Head of caudate nucleus (tissue), 42 donors: Measurements from ENCODE around the gene PPP1R13B.
"Not testable (repeated sequence)": the region's sequence is repeated elsewhere in the genome, so short reads cannot be mapped to it uniquely, and the experiment has no call there.

Experiments used
- DNase-seq, 42 donors: peaks; one replicate each; pipeline versions ENCODE4 v3.0.0 to v3.0.0-alpha.2; 2020 to 2021; ENCODE audit warnings: mixed read lengths in 7 of 42
- intact Hi-C: fragments of 100-400 bp; cut with DNase I; formaldehyde crosslinking; loops from one replicate; pipeline ENCODE4 v1.15.0; 2022

PPP1R13B gene

DNA sequence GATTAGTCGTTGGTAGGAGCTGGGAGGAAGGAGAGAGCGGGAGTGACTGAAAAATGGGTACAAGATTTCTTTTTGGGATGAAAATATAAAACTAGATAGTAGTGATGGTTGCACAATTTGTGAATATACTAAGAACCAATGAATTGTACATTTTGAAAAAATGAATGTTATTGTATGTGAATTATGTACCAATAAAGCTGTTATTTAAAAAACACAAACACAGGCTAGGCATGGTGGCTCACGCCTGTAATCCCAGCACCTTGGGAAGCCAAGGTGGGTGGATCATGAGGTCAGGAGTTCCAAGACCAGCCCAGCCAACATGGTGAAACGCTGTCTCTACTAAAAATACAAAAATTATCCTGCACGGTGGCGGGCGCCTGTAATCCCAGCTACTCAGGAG lies 32.1 kb downstream of the PPP1R13B start:
- DNase-seq: no peak
- intact Hi-C loops: no loop called here

DNA sequence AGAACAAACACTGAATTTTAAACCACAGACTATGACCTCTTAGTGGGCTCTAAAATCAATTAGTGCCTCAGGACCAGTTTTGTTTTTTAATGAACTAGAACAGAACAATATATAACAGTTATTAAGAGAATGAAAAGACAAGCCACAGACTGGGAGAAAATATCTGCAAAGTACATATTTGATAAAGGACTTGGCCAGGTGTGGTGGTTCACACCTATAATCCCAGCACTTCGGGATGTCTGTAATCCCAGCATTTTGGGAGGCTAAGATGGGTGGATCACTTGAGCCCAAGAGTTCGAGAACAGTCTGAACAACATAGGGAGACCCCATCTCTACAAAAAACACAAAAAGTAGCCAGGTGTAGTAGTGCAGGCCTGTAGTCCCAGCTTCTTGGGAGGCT lies 36.2 kb downstream of the PPP1R13B start:
- intact Hi-C loops: no loop called here

GRCh38 chr14:103808403-103809001 lies 38.9 kb downstream of the PPP1R13B start:
- intact Hi-C loops: no loop called here
- DNase-seq: peak; percentile 13 to 89 (median 69)

More for the DNA sequence above, 36.2 kb downstream of the PPP1R13B start:
- DNase-seq: peak in 1 of 42 donors; percentile 22

DNA sequence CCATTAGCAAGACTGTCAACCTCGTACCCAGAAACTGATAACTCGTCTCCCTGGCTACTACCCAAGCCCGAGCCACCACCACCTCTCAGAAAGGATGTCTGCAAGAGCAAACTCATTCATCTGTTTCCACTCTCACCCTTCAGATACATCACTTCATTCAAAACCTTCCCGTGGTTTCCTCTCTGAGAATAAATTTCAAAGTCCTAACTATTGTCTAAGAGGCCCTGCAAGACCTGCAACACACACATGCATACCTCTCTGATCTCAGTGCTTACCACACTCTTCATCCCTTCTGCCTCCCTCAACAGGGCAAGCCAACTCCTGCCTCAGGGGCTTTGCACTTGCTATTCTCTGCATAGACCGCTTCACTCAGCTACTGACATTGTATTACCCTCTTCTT lies 40.6 kb downstream of the PPP1R13B start:
- no peak for DNase-seq
- intact Hi-C loops: no loop called here

DNA sequence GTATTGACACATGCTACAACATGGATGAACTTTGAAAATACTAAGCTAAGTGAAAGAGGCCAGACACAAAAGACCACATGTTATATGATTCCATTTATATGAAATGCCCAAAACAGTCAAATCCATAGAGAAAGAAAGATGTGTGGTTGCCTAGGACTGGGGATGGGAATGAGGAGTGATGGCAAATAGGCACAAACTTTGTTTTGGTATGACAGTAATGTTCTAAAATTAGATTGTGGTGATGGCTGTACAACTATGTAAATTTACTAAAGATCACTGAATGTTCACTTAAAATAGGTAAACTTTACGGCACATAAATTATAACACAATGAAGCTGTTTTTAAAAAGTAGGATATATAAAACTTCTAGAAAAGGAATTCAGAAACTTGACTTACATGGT lies 41.7 kb downstream of the PPP1R13B start:
- intact Hi-C loops: no loop called here
- no peak for DNase-seq

- intact Hi-C loops: no loop called here
These were observed 43.7 kb downstream of the PPP1R13B start for GRCh38 chr14:103803661-103804060.

GRCh38 chr14:103802356-103802755 lies 45.0 kb downstream of the PPP1R13B start:
- intact Hi-C loops: no loop called here
- DNase-seq: peak in 31 of 42 donors; percentile 9 to 85 (median 46)

More at GRCh38 chr14:103803661-103804060, 43.7 kb downstream of the PPP1R13B start:
- no peak for DNase-seq

- peak in 5 of 42 donors; percentile 6 to 46 (median 27) for DNase-seq
- intact Hi-C loops: no loop called here
These were observed 45.9 kb downstream of the PPP1R13B start for GRCh38 chr14:103801459-103801858.

GRCh38 chr14:103793192-103793591 lies 54.2 kb downstream of the PPP1R13B start:
- intact Hi-C loops, DNase-seq: not testable (repeated sequence)

GRCh38 chr14:103788086-103788485 lies 59.3 kb downstream of the PPP1R13B start:
- DNase-seq: no peak
- intact Hi-C loops: no loop called here

DNA sequence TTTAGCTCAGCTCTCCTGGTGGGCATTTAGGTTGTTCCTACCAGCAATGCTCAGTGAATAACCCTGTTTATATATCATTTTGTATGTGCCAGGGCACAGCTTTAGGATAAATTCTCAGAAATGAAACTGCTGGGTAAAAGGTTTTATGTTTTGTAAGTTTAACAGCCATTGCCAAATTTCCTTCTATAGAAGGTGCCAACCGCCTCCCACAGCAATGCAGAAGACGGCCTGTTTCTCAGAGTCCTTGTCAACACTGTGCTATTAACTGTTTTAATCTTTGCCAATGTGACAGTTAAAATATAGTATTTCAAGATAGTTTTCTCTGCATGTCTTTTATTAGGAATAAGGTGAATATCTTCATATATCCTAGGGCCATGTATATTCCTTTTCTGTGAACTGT lies 65.0 kb downstream of the PPP1R13B start:
- intact Hi-C loops: no loop called here
- peak in 13 of 42 donors; percentile 12 to 56 (median 28) for DNase-seq

- intact Hi-C loops: not testable (repeated sequence)
- peak in 1 of 42 donors; percentile 18 for DNase-seq
These were observed 71.1 kb downstream of the PPP1R13B start for GRCh38 chr14:103776319-103776718.

GRCh38 chr14:103775506-103775905 lies 71.9 kb downstream of the PPP1R13B start:
- peak in 7 of 42 donors; percentile 3 to 50 (median 15) for DNase-seq
- intact Hi-C loops: no loop called here

DNA sequence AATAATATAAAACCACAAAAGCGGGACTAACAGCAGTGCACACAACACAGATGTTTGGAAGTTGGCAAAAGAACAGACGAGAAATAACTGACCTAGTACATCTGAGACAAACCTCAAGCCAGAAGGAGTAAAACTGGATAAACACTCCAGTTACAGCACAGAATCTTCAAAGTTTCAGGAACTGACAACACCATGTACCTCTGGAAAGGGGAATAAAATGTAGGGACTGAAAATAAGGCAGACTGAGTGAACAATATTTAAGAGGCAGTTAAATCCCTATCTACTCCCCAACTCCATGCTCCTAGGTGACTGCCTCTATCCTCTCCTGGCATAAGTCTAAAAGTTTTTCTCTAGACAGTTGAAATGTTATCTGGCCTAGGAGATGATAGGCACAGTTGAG lies 73.9 kb downstream of the PPP1R13B start:
- intact Hi-C loops: no loop called here
- DNase-seq: no peak

- DNase-seq: no peak
- intact Hi-C loops: no loop called here
These were observed 75.2 kb downstream of the PPP1R13B start for GRCh38 chr14:103772078-103772712.

- no peak for DNase-seq
- intact Hi-C loops: no loop called here
These were observed 76.5 kb downstream of the PPP1R13B start for GRCh38 chr14:103770902-103771301.

DNA sequence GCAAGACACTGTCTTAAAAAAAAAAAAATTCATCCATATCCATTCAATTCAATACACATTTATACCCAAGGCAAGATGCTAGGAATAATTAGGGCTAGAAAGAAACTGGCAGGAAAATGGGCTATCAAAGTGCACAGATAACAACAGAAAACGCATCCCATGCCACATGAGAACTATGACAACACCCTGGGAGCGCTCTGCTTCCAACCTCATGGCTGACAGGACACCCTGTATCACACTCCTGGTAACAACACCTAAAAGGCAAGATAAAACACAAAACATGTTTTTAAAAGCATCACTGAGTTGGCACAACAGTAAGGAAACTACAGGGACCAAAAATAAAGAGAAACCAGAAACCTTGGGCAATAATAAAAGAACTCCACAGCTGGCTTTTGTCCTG lies 76.9 kb downstream of the PPP1R13B start:
- intact Hi-C loops: no loop called here
- DNase-seq: no peak

- intact Hi-C loops: no loop called here
- DNase-seq: no peak
These were observed 80.0 kb downstream of the PPP1R13B start for GRCh38 chr14:103767336-103767894.

DNA sequence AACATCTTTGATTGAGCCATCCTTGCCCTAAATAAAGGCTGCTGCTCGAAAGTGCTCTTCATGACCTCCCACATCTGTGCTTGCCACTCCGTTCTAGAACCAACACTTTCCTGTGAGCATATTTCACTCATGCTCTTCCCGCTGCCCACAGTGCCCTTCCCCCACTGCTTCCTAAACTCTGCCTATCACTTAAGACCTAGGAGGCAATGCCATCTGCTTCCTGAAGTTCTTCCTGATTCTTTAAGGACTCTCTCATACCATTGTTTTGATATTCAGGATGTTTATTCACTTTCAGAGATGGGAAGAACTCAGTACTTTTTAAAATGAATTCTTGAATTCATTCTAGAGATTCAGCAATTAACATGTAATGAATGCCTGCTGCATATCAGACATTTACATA lies 81.8 kb downstream of the PPP1R13B start:
- DNase-seq: no peak
- intact Hi-C loops: no loop called here

DNA sequence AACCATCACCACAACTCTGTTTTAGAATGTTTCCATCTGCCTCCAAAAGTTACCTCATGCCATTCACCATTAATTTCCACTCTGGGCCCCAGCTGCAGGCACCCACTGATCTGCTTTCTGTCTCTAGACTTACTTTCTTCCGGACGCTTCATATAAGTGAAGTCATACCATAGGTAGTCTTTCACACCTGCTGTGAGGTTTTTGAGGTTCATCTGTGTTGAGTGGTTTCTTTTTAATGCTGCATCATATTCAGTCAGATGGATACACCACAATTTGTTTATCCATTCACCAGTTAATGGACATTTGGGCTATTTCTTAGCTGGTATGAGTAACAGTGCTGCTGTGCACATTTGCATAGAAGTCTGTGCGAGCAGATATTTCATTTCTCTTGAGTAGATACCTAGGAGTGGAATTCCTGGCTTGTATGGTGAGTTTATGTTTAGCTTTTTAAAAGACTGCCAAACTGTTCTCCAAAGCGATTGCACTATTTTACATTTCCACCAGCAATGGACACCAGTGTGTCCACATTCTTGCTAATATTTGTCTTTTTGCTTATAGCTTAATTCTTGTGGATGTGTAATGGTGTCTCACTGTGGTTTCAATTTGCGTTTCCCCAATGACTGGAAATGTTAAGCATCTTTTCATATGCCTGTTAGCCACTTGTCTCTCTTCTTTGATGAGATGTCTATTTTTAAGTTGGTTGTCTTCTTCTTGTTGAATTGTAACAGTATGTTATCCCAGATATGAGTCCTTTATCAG lies 83.5 kb downstream of the PPP1R13B start:
- DNase-seq: no peak
- intact Hi-C loops: no loop called here
